ENCODE measurements around the gene BPI. TPM values are rescaled to one million over a fixed set of nuclear protein-coding genes. Genes with fewer than 3 reads are reported as not detected.

BPI gene
- total RNA-seq, 1 experiment from 2014 or later = not detected

- ChIA-PET POLR2A (no interaction called here), RAD21 (ENCODE audit: low non-redundant PET in 1 of 2, low total read pairs in 2 of 2, uncharacterized antibody in 2 of 2, unreplicated experiment in 2 of 2) (no interaction called here), CTCF (no interaction called here)
- intact Hi-C loops (cut with micrococcal nuclease) = no loop called here
- Histone ChIP-seq H3K27ac (ENCODE audit: low read depth, low read length) (no peak overlapping the region), H3K9me3 (ENCODE audit: control insufficient read depth in 1 of 2, insufficient read depth in 1 of 2, low read depth in 1 of 2, low read length in 2 of 2) (no peaks in the 10 kb centered on the region), H3K4me2 (ENCODE audit: low read length) (no peak overlapping the region), H3K9me2 (ENCODE audit: insufficient read depth) (no peaks in the 10 kb centered on the region), H3K36me3 (ENCODE audit: control insufficient read depth in 1 of 2, insufficient read depth in 2 of 2, low read length in 2 of 2) (no peaks in the 10 kb centered on the region), H3K4me3 (replicated peaks in 1 of 2; ENCODE audit: low read depth in 1 of 2, low read length in 2 of 2) (no peak overlapping the region), H3K27me3 (ENCODE audit: insufficient read depth, low read length) (no peaks in the 10 kb centered on the region), H3K9ac (ENCODE audit: low read length) (no peak overlapping the region), H4K20me1 (ENCODE audit: insufficient read depth) (no peaks in the 10 kb centered on the region), H3K79me2 (ENCODE audit: insufficient read depth, low read length) (no peaks in the 10 kb centered on the region), H2AFZ (ENCODE audit: low read depth, low read length, poor library complexity, severe bottlenecking) (peak overlapping the region; percentile 85), H3K4me1 (ENCODE audit: control insufficient read depth in 1 of 2, insufficient read depth in 2 of 2, low read length in 2 of 2) (no peaks in the 10 kb centered on the region)
- TF ChIP-seq EZH2phosphoT487 (IDR thresholded peaks at IDR 0.05; ENCODE audit: borderline replicate concordance) (no peak), SP1 (IDR thresholded peaks at IDR 0.05; ENCODE audit: low read depth) (peak; percentile 37; the same call in 1 of the 2 replicates), FOSL1 (IDR thresholded peaks at IDR 0.05; ENCODE audit: low read depth) (no peak), ATF3 (IDR thresholded peaks at IDR 0.05) (no peak), POLR2AphosphoS5 (IDR thresholded peaks at IDR 0.05; ENCODE audit: low read depth, low read length) (no peak), SRF (IDR thresholded peaks at IDR 0.05; ENCODE audit: low read depth) (no peak)
- ATAC-seq (peak; percentile 73), DNase-seq (ENCODE audit: low read depth, low spot score) (peak; percentile 2)
- no TSS peak for BruUV-seq (replicated peaks)
Observed at GRCh38 chr20:38369389-38369788, 65.4 kb downstream of the BPI start.

- Histone ChIP-seq H3K79me2 (ENCODE audit: insufficient read depth, low read length) (no peaks in the 10 kb centered on the region), H3K4me2 (ENCODE audit: low read length) (no peak overlapping the region), H3K27ac (ENCODE audit: low read depth, low read length) (no peak overlapping the region), H3K4me3 (replicated peaks in 1 of 2; ENCODE audit: low read depth in 1 of 2, low read length in 2 of 2) (no peak overlapping the region), H4K20me1 (ENCODE audit: insufficient read depth) (no peaks in the 10 kb centered on the region), H2AFZ (ENCODE audit: low read depth, low read length, poor library complexity, severe bottlenecking) (no peak overlapping the region), H3K27me3 (ENCODE audit: insufficient read depth, low read length) (no peaks in the 10 kb centered on the region), H3K36me3 (ENCODE audit: control insufficient read depth in 1 of 2, insufficient read depth in 2 of 2, low read length in 2 of 2) (no peaks in the 10 kb centered on the region), H3K9me3 (ENCODE audit: control insufficient read depth in 1 of 2, insufficient read depth in 1 of 2, low read depth in 1 of 2, low read length in 2 of 2) (no peaks in the 10 kb centered on the region), H3K4me1 (ENCODE audit: control insufficient read depth in 1 of 2, insufficient read depth in 2 of 2, low read length in 2 of 2) (no peaks in the 10 kb centered on the region), H3K9ac (ENCODE audit: low read length) (no peak overlapping the region), H3K9me2 (ENCODE audit: insufficient read depth) (no peaks in the 10 kb centered on the region)
- ChIA-PET CTCF (no interaction called here), RAD21 (ENCODE audit: low non-redundant PET in 1 of 2, low total read pairs in 2 of 2, uncharacterized antibody in 2 of 2, unreplicated experiment in 2 of 2) (no interaction called here), POLR2A (no interaction called here)
- no TSS peak for BruUV-seq (replicated peaks)
- intact Hi-C loops (cut with micrococcal nuclease) = no loop called here
- DNase-seq (ENCODE audit: low read depth, low spot score) = no peak
- no peak for ATAC-seq
- TF ChIP-seq, protein P1, sequence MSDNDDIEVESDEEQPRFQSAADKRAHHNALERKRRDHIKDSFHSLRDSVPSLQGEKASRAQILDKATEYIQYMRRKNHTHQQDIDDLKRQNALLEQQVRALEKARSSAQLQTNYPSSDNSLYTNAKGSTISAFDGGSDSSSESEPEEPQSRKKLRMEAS (IDR thresholded peaks at IDR 0.05) = no peak
- no peak for TF ChIP-seq CBX3 (IDR thresholded peaks at IDR 0.05; ENCODE audit: low read depth)
- no peak for TF ChIP-seq SIN3A (IDR thresholded peaks at IDR 0.05; ENCODE audit: low read depth)
- no peak for TF ChIP-seq EZH2 (IDR thresholded peaks at IDR 0.05)
- no peak for TF ChIP-seq EGR1 (IDR thresholded peaks at IDR 0.05; ENCODE audit: low read depth)
- no peak for TF ChIP-seq CEBPB (IDR thresholded peaks at IDR 0.05; ENCODE audit: low read depth)
- TF ChIP-seq POLR2A (IDR thresholded peaks at IDR 0.05; ENCODE audit: borderline replicate concordance, extremely low read depth, insufficient read depth, insufficient read length) = no peak
- no peak for TF ChIP-seq TCF7L2 (IDR thresholded peaks at IDR 0.05; ENCODE audit: borderline replicate concordance, extremely low read depth, insufficient read depth, insufficient read length)
- no peak for TF ChIP-seq EZH2phosphoT487 (IDR thresholded peaks at IDR 0.05; ENCODE audit: borderline replicate concordance)
- TF ChIP-seq, protein P2, sequence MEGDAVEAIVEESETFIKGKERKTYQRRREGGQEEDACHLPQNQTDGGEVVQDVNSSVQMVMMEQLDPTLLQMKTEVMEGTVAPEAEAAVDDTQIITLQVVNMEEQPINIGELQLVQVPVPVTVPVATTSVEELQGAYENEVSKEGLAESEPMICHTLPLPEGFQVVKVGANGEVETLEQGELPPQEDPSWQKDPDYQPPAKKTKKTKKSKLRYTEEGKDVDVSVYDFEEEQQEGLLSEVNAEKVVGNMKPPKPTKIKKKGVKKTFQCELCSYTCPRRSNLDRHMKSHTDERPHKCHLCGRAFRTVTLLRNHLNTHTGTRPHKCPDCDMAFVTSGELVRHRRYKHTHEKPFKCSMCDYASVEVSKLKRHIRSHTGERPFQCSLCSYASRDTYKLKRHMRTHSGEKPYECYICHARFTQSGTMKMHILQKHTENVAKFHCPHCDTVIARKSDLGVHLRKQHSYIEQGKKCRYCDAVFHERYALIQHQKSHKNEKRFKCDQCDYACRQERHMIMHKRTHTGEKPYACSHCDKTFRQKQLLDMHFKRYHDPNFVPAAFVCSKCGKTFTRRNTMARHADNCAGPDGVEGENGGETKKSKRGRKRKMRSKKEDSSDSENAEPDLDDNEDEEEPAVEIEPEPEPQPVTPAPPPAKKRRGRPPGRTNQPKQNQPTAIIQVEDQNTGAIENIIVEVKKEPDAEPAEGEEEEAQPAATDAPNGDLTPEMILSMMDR (IDR thresholded peaks at IDR 0.05 in 2 of 3, conservative IDR thresholded peaks at IDR 0.05 in 1 of 3; ENCODE audit: borderline replicate concordance in 1 of 3, insufficient read depth in 1 of 3, low read depth in 2 of 3, low read length in 2 of 3) = no peak
- no peak for TF ChIP-seq ELF1 (IDR thresholded peaks at IDR 0.05; ENCODE audit: borderline replicate concordance, low read depth)
- TF ChIP-seq, protein P3, sequence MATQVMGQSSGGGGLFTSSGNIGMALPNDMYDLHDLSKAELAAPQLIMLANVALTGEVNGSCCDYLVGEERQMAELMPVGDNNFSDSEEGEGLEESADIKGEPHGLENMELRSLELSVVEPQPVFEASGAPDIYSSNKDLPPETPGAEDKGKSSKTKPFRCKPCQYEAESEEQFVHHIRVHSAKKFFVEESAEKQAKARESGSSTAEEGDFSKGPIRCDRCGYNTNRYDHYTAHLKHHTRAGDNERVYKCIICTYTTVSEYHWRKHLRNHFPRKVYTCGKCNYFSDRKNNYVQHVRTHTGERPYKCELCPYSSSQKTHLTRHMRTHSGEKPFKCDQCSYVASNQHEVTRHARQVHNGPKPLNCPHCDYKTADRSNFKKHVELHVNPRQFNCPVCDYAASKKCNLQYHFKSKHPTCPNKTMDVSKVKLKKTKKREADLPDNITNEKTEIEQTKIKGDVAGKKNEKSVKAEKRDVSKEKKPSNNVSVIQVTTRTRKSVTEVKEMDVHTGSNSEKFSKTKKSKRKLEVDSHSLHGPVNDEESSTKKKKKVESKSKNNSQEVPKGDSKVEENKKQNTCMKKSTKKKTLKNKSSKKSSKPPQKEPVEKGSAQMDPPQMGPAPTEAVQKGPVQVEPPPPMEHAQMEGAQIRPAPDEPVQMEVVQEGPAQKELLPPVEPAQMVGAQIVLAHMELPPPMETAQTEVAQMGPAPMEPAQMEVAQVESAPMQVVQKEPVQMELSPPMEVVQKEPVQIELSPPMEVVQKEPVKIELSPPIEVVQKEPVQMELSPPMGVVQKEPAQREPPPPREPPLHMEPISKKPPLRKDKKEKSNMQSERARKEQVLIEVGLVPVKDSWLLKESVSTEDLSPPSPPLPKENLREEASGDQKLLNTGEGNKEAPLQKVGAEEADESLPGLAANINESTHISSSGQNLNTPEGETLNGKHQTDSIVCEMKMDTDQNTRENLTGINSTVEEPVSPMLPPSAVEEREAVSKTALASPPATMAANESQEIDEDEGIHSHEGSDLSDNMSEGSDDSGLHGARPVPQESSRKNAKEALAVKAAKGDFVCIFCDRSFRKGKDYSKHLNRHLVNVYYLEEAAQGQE (IDR thresholded peaks at IDR 0.05; ENCODE audit: low read depth) = no peak
- TF ChIP-seq FOSL1 (IDR thresholded peaks at IDR 0.05; ENCODE audit: low read depth) = no peak
- TF ChIP-seq ZFX (IDR thresholded peaks at IDR 0.05) = no peak
Observed at GRCh38 chr20:38372806-38373205, 68.8 kb downstream of the BPI start.
